ENCODE data around the gene CUBN. TPM values are rescaled to one million over a fixed set of nuclear protein-coding genes. Genes with fewer than 3 reads are reported as not detected.

Gene CUBN
- total and polyA plus RNA-seq, 2 of the 13 experiments (the other 11 are each of a cell fraction or from before 2014, with no cell fraction given): 0.27 to 0.32 TPM

GRCh38 chr10:17122052-17122451 is 7.6 kb downstream of the CUBN start (continued):
- TF ChIP-seq ZNF407 (CRISPR knock-in tag; IDR thresholded peaks at IDR 0.05; ENCODE audit: not compliant biosample characterization) (no peak), TERF1 (CRISPR knock-in tag; IDR thresholded peaks at IDR 0.05) (no peak), CENPT (CRISPR knock-in tag; IDR thresholded peaks at IDR 0.05; ENCODE audit: low read depth) (no peak)
